Suprapubic skin (tissue), 4 donors: Measurements from ENCODE around the gene SLC13A5. TPM values are rescaled to one million over a fixed set of nuclear protein-coding genes. Genes with fewer than 3 reads are reported as not detected.

Experiments used
- DNase-seq, 2 donors: peaks; one replicate each; pipeline ENCODE4 v3.0.0-alpha.2; 2019; ENCODE audit warnings: low spot score in 2 of 2
- H3K27ac ChIP-seq: fragments of 200-600 bp; sonication (generic); one replicate; pipeline ENCODE4 v1.5.1; 2019
- H3K27me3 ChIP-seq: fragments of 200-600 bp; sonication (generic); one replicate; pipeline ENCODE4 v1.5.1; 2019
- H3K36me3 ChIP-seq: fragments of 200-600 bp; sonication (generic); one replicate; pipeline ENCODE4 v1.5.1; 2019
- H3K4me1 ChIP-seq: fragments of 200-600 bp; sonication (generic); one replicate; pipeline ENCODE4 v1.5.1; 2019
- H3K4me3 ChIP-seq: fragments of 200-600 bp; sonication (generic); one replicate; pipeline ENCODE4 v1.5.1; 2019; ENCODE audit warnings: mild to moderate bottlenecking
- H3K9me3 ChIP-seq: fragments of 200-600 bp; sonication (generic); one replicate; pipeline ENCODE4 v1.5.1; 2019
- EP300 ChIP-seq: sonication (generic); formaldehyde crosslinking; IDR thresholded peaks from one replicate; pipeline ENCODE4 v1.6.1; 2017; ENCODE audit warnings: antibody characterized with exemption
- POLR2A ChIP-seq, 2 donors: fragments of 450-650 bp; IDR thresholded peaks; one replicate each; pipeline ENCODE4 v1.6.1; 2017; ENCODE audit warnings: antibody characterized with exemption in 2 of 2, mild to moderate bottlenecking in 2 of 2, moderate library complexity in 2 of 2
- POLR2AphosphoS5 ChIP-seq, 3 donors: sonication (generic); formaldehyde crosslinking; IDR thresholded peaks; one replicate each; pipeline ENCODE4 v1.6.1; 2017; ENCODE audit warnings: antibody characterized with exemption in 3 of 3
- WGBS: methylation state at CpG from one replicate; pipeline ENCODE4 v1.1.5; 2018; 5-methylcytosine and 5-hydroxymethylcytosine counted together
- total RNA-seq, 4 donors: library from RNA; depleted of rRNA; stranded (reverse); fragments of >200 nt; gene quantifications; one replicate each; pipeline ENCODE4 v1.1.0, GENCODE V29; 2016
- TF ChIP-seq, protein P1 (sequence below), 2 donors: fragments of 200-600 bp in 1 of 2; fragments of 450-650 bp in 1 of 2; sonication (generic) in 1 of 2; IDR thresholded peaks; one replicate each; pipeline ENCODE4 v1.5.1; 2016 to 2019; ENCODE audit warnings: antibody characterized with exemption in 2 of 2, mild to moderate bottlenecking in 1 of 2, moderate library complexity in 1 of 2

Gene SLC13A5
- total RNA-seq, 4 donors from 2014 or later: 0.72 TPM; not detected in 3

GRCh38 chr17:6690641-6691040 lies 22.5 kb downstream of the SLC13A5 start:
- Histone ChIP-seq H3K4me3 (no peak overlapping the region), H3K9me3 (no peaks in the 10 kb centered on the region), H3K27ac (no peak overlapping the region), H3K27me3 (peaks cover 8% of the 10 kb centered on the region), H3K36me3 (no peaks in the 10 kb centered on the region), H3K4me1 (no peaks in the 10 kb centered on the region)
- DNase-seq: no peak
- TF ChIP-seq POLR2A (IDR thresholded peaks at IDR 0.05): no peak
- TF ChIP-seq POLR2AphosphoS5 (IDR thresholded peaks at IDR 0.05): no peak
- TF ChIP-seq, protein P1, sequence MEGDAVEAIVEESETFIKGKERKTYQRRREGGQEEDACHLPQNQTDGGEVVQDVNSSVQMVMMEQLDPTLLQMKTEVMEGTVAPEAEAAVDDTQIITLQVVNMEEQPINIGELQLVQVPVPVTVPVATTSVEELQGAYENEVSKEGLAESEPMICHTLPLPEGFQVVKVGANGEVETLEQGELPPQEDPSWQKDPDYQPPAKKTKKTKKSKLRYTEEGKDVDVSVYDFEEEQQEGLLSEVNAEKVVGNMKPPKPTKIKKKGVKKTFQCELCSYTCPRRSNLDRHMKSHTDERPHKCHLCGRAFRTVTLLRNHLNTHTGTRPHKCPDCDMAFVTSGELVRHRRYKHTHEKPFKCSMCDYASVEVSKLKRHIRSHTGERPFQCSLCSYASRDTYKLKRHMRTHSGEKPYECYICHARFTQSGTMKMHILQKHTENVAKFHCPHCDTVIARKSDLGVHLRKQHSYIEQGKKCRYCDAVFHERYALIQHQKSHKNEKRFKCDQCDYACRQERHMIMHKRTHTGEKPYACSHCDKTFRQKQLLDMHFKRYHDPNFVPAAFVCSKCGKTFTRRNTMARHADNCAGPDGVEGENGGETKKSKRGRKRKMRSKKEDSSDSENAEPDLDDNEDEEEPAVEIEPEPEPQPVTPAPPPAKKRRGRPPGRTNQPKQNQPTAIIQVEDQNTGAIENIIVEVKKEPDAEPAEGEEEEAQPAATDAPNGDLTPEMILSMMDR (IDR thresholded peaks at IDR 0.05): no peak
- TF ChIP-seq EP300: no peak
- WGBS: 89% methylated on average over 9 of the region's 11 CpGs

DNA sequence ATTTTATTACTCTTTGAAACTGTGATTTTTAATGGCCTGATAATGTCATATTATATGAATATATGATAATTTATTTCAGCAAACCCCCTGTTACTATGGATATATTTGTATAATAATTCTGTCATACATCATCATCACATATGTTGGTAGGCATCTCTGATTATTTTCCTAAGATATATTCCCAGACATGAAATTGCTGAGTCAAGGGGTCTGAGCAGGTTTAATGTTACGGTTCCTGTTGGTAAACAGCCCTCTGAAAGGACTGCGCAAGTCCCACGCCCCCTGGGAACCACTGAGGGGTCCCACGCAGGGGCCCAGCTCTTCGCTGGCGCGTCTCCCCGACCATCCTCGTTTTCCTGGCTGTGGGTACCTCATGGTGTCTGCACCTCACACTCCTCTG lies 24.2 kb downstream of the SLC13A5 start:
- WGBS: 89% methylated on average over 9 of the region's 9 CpGs

GRCh38 chr17:6686026-6686425 lies 27.1 kb downstream of the SLC13A5 start:
- Histone ChIP-seq H3K27me3 (peaks cover 15% of the 10 kb centered on the region), H3K27ac (no peak overlapping the region), H3K4me1 (no peaks in the 10 kb centered on the region), H3K9me3 (no peaks in the 10 kb centered on the region), H3K36me3 (no peaks in the 10 kb centered on the region), H3K4me3 (no peak overlapping the region)
- WGBS: 93% methylated on average over 3 of the region's 4 CpGs
- TF ChIP-seq POLR2A (IDR thresholded peaks at IDR 0.05) (no peak), EP300 (no peak), POLR2AphosphoS5 (IDR thresholded peaks at IDR 0.05) (no peak)
- TF ChIP-seq, protein P1 (IDR thresholded peaks at IDR 0.05): no peak
- DNase-seq: no peak

More for the DNA sequence above, 24.2 kb downstream of the SLC13A5 start:
- H3K9me3 ChIP-seq: no peaks in the 10 kb centered on the region
- H3K36me3 ChIP-seq: no peaks in the 10 kb centered on the region
- no peak overlapping the region for H3K27ac ChIP-seq
- peaks cover 13% of the 10 kb centered on the region for H3K27me3 ChIP-seq
- no peaks in the 10 kb centered on the region for H3K4me1 ChIP-seq
- TF ChIP-seq POLR2AphosphoS5 (IDR thresholded peaks at IDR 0.05) (no peak), POLR2A (IDR thresholded peaks at IDR 0.05) (no peak), EP300 (no peak)
- TF ChIP-seq, protein P1 (IDR thresholded peaks at IDR 0.05): no peak
- H3K4me3 ChIP-seq: no peak overlapping the region
- no peak for DNase-seq

DNA sequence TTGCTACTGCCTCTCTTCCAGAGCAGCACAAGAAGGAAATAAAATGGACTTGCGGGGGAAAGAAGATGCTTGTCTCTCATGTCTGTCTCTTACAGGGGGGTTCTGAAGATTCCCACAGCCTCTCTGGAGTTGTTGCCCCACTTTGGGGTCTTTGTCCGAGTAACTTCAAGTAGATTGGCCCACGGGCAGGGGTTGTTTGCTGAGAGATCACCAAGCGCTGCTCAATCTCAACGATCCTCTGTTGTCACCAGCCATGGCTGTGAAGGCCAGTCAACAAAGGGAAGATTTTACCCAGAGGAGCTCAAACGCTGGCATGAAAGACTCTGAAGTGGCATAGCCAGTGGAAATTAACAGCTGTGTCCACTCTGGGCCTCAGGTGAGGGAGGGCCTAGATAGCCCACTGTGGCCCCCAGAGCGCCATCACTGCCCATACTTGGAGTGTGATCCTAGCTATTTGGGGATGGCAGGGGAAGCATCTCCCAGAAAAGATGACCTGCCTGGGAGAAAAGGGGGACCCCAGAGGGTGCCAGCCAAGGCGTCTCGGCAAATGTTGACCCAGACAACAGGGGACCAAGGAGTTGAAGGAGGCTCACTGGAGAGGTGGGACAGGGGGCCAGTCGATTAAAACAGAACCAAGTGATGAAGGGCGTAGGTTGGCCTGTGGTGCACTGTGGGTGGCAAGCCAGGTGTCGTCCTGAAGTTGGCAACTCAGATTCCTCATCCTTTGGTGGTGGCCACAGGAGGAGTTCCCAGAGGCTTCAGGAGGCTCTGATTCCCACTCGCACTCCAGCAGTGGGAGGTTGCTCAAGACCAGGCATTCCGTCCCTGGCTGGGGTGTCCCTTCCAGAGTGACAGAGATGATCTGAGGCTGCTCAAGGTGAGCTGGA lies 28.0 kb downstream of the SLC13A5 start:
- Histone ChIP-seq H3K4me3 (no peak overlapping the region), H3K27ac (no peak overlapping the region), H3K4me1 (no peaks in the 10 kb centered on the region), H3K9me3 (no peaks in the 10 kb centered on the region), H3K36me3 (no peaks in the 10 kb centered on the region), H3K27me3 (peaks cover 15% of the 10 kb centered on the region)
- WGBS: 82% methylated on average over 14 of the region's 14 CpGs
- DNase-seq: no peak
- no peak for TF ChIP-seq POLR2A (IDR thresholded peaks at IDR 0.05)
- no peak for TF ChIP-seq POLR2AphosphoS5 (IDR thresholded peaks at IDR 0.05)
- TF ChIP-seq EP300: no peak
- TF ChIP-seq, protein P1 (IDR thresholded peaks at IDR 0.05): no peak

- no peak overlapping the region for H3K4me3 ChIP-seq
- DNase-seq: no peak
- no peak overlapping the region for H3K27ac ChIP-seq
- H3K4me1 ChIP-seq: no peaks in the 10 kb centered on the region
- H3K9me3 ChIP-seq: no peaks in the 10 kb centered on the region
- WGBS: 83% methylated on average over 7 of the region's 7 CpGs
- TF ChIP-seq, protein P1 (IDR thresholded peaks at IDR 0.05): no peak
- TF ChIP-seq POLR2AphosphoS5 (IDR thresholded peaks at IDR 0.05) (no peak), EP300 (no peak), POLR2A (IDR thresholded peaks at IDR 0.05) (no peak)
- H3K27me3 ChIP-seq: peaks cover 21% of the 10 kb centered on the region
- H3K36me3 ChIP-seq: no peaks in the 10 kb centered on the region
Observed at GRCh38 chr17:6684460-6684783, 28.7 kb downstream of the SLC13A5 start.
